Measurements from ENCODE around the gene AKIRIN2.

Gene AKIRIN2

GRCh38 chr6:87736809-87737540 is 34.9 kb upstream of the AKIRIN2 start:
- Histone ChIP-seq H3K27ac (replicated peaks; ENCODE audit: low read length) (no peak overlapping the region), H3K18ac (ENCODE audit: low read length) (no peak overlapping the region), H2BK5ac (ENCODE audit: low read length) (no peak overlapping the region), H3K9ac (ENCODE audit: low read depth, low read length, poor library complexity) (no peak overlapping the region), H3K36me3 (replicated peaks in 1 of 2; ENCODE audit: control insufficient read depth in 2 of 2, insufficient read depth in 2 of 2, low read length in 2 of 2) (no peaks in the 10 kb centered on the region), H2BK15ac (ENCODE audit: low read length) (no peak overlapping the region), H3K4me3 (ENCODE audit: low read length in 2 of 2) (no peak overlapping the region), H3K23ac (ENCODE audit: low read depth, low read length, poor library complexity) (no peak overlapping the region), H2AFZ (ENCODE audit: low read length) (no peak overlapping the region), H3K79me1 (ENCODE audit: low read depth, low read length) (no peaks in the 10 kb centered on the region), H2BK120ac (ENCODE audit: low read depth, low read length) (no peak overlapping the region), H3K27me3 (ENCODE audit: control insufficient read depth in 3 of 3, insufficient read depth in 3 of 3, low read depth in 1 of 3, low read length in 3 of 3) (no peaks in the 10 kb centered on the region), H3K14ac (ENCODE audit: low read length) (no peak overlapping the region), H4K91ac (ENCODE audit: low read depth, low read length, poor library complexity) (no peak overlapping the region), H3K4me2 (ENCODE audit: insufficient read depth, low read length, poor library complexity, severe bottlenecking) (no peak overlapping the region), H4K8ac (ENCODE audit: low read depth, low read length) (no peak overlapping the region), H3K4ac (ENCODE audit: low read length) (no peak overlapping the region), H2BK12ac (ENCODE audit: low read length) (no peak overlapping the region), H3K9me3 (replicated peaks in 1 of 2; ENCODE audit: control insufficient read depth in 2 of 2, insufficient read depth in 1 of 2, low read depth in 1 of 2, low read length in 2 of 2) (no peaks in the 10 kb centered on the region), H3K4me1 (ENCODE audit: control insufficient read depth in 2 of 2, insufficient read depth in 1 of 2, low read depth in 1 of 2, low read length in 2 of 2) (no peaks in the 10 kb centered on the region), H2AK5ac (ENCODE audit: low read depth, low read length) (no peak overlapping the region)
- no peak for DNase-seq (ENCODE audit: low spot score)
- 100% methylated on average over 2 of the region's 5 CpGs; no CpG with 5 or more reads in 1 of the 2 donors for WGBS, 2 donors (ENCODE audit: extremely low coverage in 2 of 2, insufficient read length in 2 of 2, insufficient replicate concordance in 1 of 2)

GRCh38 chr6:87731818-87732661 is 30.0 kb upstream of the AKIRIN2 start:
- H3K18ac ChIP-seq (ENCODE audit: low read length): no peak overlapping the region
- H3K27me3 ChIP-seq (ENCODE audit: control insufficient read depth in 3 of 3, insufficient read depth in 3 of 3, low read depth in 1 of 3, low read length in 3 of 3): no peaks in the 10 kb centered on the region
- no peak overlapping the region for H3K4ac ChIP-seq (ENCODE audit: low read length)
- no peak overlapping the region for H2BK120ac ChIP-seq (ENCODE audit: low read depth, low read length)
- H3K9me3 ChIP-seq (replicated peaks in 1 of 2; ENCODE audit: control insufficient read depth in 2 of 2, insufficient read depth in 1 of 2, low read depth in 1 of 2, low read length in 2 of 2): no peaks in the 10 kb centered on the region
- H3K27ac ChIP-seq (replicated peaks; ENCODE audit: low read length): no peak overlapping the region
- no peaks in the 10 kb centered on the region for H3K4me1 ChIP-seq (ENCODE audit: control insufficient read depth in 2 of 2, insufficient read depth in 1 of 2, low read depth in 1 of 2, low read length in 2 of 2)
- no peak overlapping the region for H3K4me3 ChIP-seq (ENCODE audit: low read length in 2 of 2)
- H3K79me1 ChIP-seq (ENCODE audit: low read depth, low read length): no peaks in the 10 kb centered on the region
- H3K14ac ChIP-seq (ENCODE audit: low read length): no peak overlapping the region
- no peak overlapping the region for H2BK12ac ChIP-seq (ENCODE audit: low read length)
- no peak overlapping the region for H2AK5ac ChIP-seq (ENCODE audit: low read depth, low read length)
- no peak overlapping the region for H4K8ac ChIP-seq (ENCODE audit: low read depth, low read length)
- WGBS, 2 donors (ENCODE audit: extremely low coverage in 2 of 2, insufficient read length in 2 of 2, insufficient replicate concordance in 1 of 2): no CpG with 5 or more reads among the region's 4 CpGs
- H3K4me2 ChIP-seq (ENCODE audit: insufficient read depth, low read length, poor library complexity, severe bottlenecking): no peak overlapping the region
- no peak overlapping the region for H2BK15ac ChIP-seq (ENCODE audit: low read length)
- no peak for DNase-seq (ENCODE audit: low spot score)
- no peaks in the 10 kb centered on the region for H3K36me3 ChIP-seq (replicated peaks in 1 of 2; ENCODE audit: control insufficient read depth in 2 of 2, insufficient read depth in 2 of 2, low read length in 2 of 2)
- H2AFZ ChIP-seq (ENCODE audit: low read length): no peak overlapping the region
- no peak overlapping the region for H2BK5ac ChIP-seq (ENCODE audit: low read length)
- no peak overlapping the region for H3K23ac ChIP-seq (ENCODE audit: low read depth, low read length, poor library complexity)
- H4K91ac ChIP-seq (ENCODE audit: low read depth, low read length, poor library complexity): no peak overlapping the region
- no peak overlapping the region for H3K9ac ChIP-seq (ENCODE audit: low read depth, low read length, poor library complexity)

GRCh38 chr6:87731080-87731479 is 29.0 kb upstream of the AKIRIN2 start:
- H3K9ac ChIP-seq (ENCODE audit: low read depth, low read length, poor library complexity): no peak overlapping the region
- no peak overlapping the region for H2AFZ ChIP-seq (ENCODE audit: low read length)
- no peak overlapping the region for H3K14ac ChIP-seq (ENCODE audit: low read length)
- DNase-seq (ENCODE audit: low spot score): no peak
- no peak overlapping the region for H2BK120ac ChIP-seq (ENCODE audit: low read depth, low read length)
- H3K4me2 ChIP-seq (ENCODE audit: insufficient read depth, low read length, poor library complexity, severe bottlenecking): no peak overlapping the region
- no peak overlapping the region for H2BK12ac ChIP-seq (ENCODE audit: low read length)
- no peak overlapping the region for H4K8ac ChIP-seq (ENCODE audit: low read depth, low read length)
- H4K91ac ChIP-seq (ENCODE audit: low read depth, low read length, poor library complexity): no peak overlapping the region
- H3K9me3 ChIP-seq (replicated peaks in 1 of 2; ENCODE audit: control insufficient read depth in 2 of 2, insufficient read depth in 1 of 2, low read depth in 1 of 2, low read length in 2 of 2): no peaks in the 10 kb centered on the region
- H2BK5ac ChIP-seq (ENCODE audit: low read length): no peak overlapping the region
- no peak overlapping the region for H3K4ac ChIP-seq (ENCODE audit: low read length)
- no peaks in the 10 kb centered on the region for H3K4me1 ChIP-seq (ENCODE audit: control insufficient read depth in 2 of 2, insufficient read depth in 1 of 2, low read depth in 1 of 2, low read length in 2 of 2)
- no peaks in the 10 kb centered on the region for H3K27me3 ChIP-seq (ENCODE audit: control insufficient read depth in 3 of 3, insufficient read depth in 3 of 3, low read depth in 1 of 3, low read length in 3 of 3)
- no peak overlapping the region for H3K4me3 ChIP-seq (ENCODE audit: low read length in 2 of 2)
- H2BK15ac ChIP-seq (ENCODE audit: low read length): no peak overlapping the region
- no peak overlapping the region for H3K27ac ChIP-seq (replicated peaks; ENCODE audit: low read length)
- no peaks in the 10 kb centered on the region for H3K79me1 ChIP-seq (ENCODE audit: low read depth, low read length)
- H3K36me3 ChIP-seq (replicated peaks in 1 of 2; ENCODE audit: control insufficient read depth in 2 of 2, insufficient read depth in 2 of 2, low read length in 2 of 2): no peaks in the 10 kb centered on the region
- H3K18ac ChIP-seq (ENCODE audit: low read length): no peak overlapping the region
- no peak overlapping the region for H3K23ac ChIP-seq (ENCODE audit: low read depth, low read length, poor library complexity)
- H2AK5ac ChIP-seq (ENCODE audit: low read depth, low read length): no peak overlapping the region

- H3K27ac ChIP-seq (replicated peaks; ENCODE audit: low read length): no peak overlapping the region
- H2AFZ ChIP-seq (ENCODE audit: low read length): no peak overlapping the region
- no peak overlapping the region for H2BK12ac ChIP-seq (ENCODE audit: low read length)
- H4K8ac ChIP-seq (ENCODE audit: low read depth, low read length): no peak overlapping the region
- no peak overlapping the region for H3K4me2 ChIP-seq (ENCODE audit: insufficient read depth, low read length, poor library complexity, severe bottlenecking)
- no peak overlapping the region for H3K23ac ChIP-seq (ENCODE audit: low read depth, low read length, poor library complexity)
- H3K4me3 ChIP-seq (ENCODE audit: low read length in 2 of 2): no peak overlapping the region
- no peaks in the 10 kb centered on the region for H3K27me3 ChIP-seq (ENCODE audit: control insufficient read depth in 3 of 3, insufficient read depth in 3 of 3, low read depth in 1 of 3, low read length in 3 of 3)
- H3K4ac ChIP-seq (ENCODE audit: low read length): no peak overlapping the region
- H3K4me1 ChIP-seq (ENCODE audit: control insufficient read depth in 2 of 2, insufficient read depth in 1 of 2, low read depth in 1 of 2, low read length in 2 of 2): no peaks in the 10 kb centered on the region
- no peak overlapping the region for H3K9ac ChIP-seq (ENCODE audit: low read depth, low read length, poor library complexity)
- no peak overlapping the region for H4K91ac ChIP-seq (ENCODE audit: low read depth, low read length, poor library complexity)
- no peak overlapping the region for H3K18ac ChIP-seq (ENCODE audit: low read length)
- no peak overlapping the region for H2AK5ac ChIP-seq (ENCODE audit: low read depth, low read length)
- no peaks in the 10 kb centered on the region for H3K36me3 ChIP-seq (replicated peaks in 1 of 2; ENCODE audit: control insufficient read depth in 2 of 2, insufficient read depth in 2 of 2, low read length in 2 of 2)
- no peak overlapping the region for H2BK120ac ChIP-seq (ENCODE audit: low read depth, low read length)
- no peak overlapping the region for H3K14ac ChIP-seq (ENCODE audit: low read length)
- H2BK15ac ChIP-seq (ENCODE audit: low read length): no peak overlapping the region
- H2BK5ac ChIP-seq (ENCODE audit: low read length): no peak overlapping the region
- WGBS, 2 donors (ENCODE audit: extremely low coverage in 2 of 2, insufficient read length in 2 of 2, insufficient replicate concordance in 1 of 2): no CpG with 5 or more reads among the region's 6 CpGs
- H3K79me1 ChIP-seq (ENCODE audit: low read depth, low read length): no peaks in the 10 kb centered on the region
- DNase-seq (ENCODE audit: low spot score): no peak
- no peaks in the 10 kb centered on the region for H3K9me3 ChIP-seq (replicated peaks in 1 of 2; ENCODE audit: control insufficient read depth in 2 of 2, insufficient read depth in 1 of 2, low read depth in 1 of 2, low read length in 2 of 2)
Observed at GRCh38 chr6:87729965-87730719, 28.1 kb upstream of the AKIRIN2 start.
